ENCODE data around the gene TUBGCP5.
"Not testable (repeated sequence)": the region's sequence is repeated elsewhere in the genome, so short reads cannot be mapped to it uniquely, and the experiment has no call there.

Gene TUBGCP5

DNA sequence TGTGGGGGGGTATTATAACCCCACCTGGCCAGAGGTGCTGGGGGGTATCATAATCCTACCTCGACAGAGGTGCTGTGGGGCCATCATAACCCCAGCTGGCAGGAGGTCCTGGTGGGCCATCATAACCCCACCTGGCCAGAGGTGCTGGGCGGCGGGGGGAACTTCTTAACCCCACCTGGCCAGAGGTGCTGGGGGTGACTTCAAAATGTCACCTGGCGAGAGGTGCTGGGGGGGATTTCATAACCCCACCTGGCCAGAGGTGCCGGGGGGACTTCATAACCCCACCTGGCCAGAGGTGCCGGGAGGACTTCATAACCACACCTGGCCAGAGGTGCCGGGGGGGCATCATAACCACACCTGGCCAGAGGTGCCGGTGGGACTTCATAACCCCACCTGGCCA, 2.4 kb upstream of the TUBGCP5 start:
- DNase-seq (ENCODE audit: low read depth), result not testable (repeated sequence)

DNA sequence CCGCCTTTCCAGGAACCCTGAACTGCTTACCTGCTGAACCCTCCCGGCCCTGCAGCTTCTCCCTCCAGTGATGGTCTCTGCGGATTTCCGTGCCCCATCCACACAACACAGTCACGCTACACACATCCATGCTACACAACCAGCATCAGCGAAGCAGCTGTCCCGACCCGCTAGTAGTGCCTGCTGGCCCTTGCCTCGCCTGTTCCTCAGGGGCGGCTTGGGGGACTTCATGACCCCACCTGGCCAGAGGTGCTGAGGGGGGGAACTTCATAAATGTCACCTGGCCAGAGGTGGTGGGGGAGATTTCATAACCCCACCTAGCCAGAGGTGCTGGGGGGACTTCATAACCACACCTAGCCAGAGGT, 530 bp upstream of the TUBGCP5 start:
- DNase-seq (ENCODE audit: low read depth), result no peak

DNA sequence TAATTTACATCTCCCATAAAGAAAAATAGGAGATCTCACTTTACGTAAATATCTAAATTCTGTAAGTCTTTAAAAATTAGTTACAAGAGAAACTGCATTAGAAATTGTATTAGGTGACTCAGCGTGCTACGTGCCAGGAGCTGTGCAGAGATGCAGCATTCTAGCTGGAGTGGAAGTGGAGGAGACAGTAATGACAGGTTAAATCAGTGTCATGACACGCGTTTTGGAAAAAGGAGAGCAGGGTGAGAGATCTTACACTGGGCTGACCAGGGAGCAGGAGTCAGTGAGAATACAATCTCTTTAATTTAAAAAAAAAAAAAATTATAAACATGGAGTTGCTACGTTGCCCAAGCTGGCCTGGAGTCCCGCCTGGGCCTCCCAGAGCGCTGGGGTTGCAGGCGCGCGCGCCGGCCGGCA, 635 bp downstream of the TUBGCP5 start:
- peak; percentile 4 for DNase-seq (ENCODE audit: low read depth)

DNA sequence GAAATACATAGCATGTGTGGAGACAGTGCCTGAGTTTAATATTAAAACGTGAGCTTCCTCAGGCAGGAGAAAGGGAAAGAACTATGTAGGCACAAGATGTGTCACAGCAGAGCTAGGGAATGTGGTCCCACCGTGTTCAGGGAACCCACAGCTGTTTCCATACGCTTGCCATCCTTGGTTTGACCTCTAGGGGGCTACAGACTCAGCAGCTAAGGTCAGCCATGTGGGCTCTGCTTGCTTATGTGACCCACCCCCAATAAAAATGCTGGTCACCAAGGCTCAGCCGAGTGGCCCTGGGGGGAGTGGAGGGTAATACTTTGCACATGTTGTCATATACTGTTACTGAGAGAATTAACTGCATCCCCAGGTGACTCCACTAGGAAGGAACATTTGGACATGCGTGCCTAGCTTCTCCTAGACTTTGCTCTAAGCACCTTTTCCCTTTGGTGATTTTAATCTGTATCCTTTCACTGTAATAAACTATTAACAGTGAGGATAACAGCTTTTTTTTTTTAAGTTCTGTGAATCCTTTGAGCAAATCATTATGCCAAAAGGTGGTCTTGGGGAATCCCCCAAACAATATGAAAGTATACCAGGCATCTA, 3.3 kb downstream of the TUBGCP5 start:
- DNase-seq (ENCODE audit: low read depth), result peak; percentile 26

DNA sequence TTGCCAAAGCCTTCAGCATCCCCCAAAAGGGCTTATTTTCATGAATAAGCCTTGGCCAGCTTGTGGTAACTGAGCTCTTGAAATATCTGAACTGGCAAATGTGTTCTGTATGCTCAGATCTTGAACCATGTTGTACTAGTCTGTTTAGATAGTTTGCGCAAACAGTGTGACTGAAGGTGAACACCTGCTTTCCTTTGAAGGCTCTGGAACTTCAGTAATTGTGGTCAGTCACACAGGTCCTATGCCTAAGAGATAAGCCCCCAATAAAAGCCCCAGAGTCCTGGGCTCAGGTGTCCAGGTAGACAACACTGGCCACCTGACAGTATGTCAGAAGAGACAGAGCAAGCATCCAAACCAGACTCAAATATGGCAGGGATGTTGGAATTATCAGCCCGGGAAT, 5.4 kb downstream of the TUBGCP5 start:
- DNase-seq (ENCODE audit: low read depth), result no peak

DNA sequence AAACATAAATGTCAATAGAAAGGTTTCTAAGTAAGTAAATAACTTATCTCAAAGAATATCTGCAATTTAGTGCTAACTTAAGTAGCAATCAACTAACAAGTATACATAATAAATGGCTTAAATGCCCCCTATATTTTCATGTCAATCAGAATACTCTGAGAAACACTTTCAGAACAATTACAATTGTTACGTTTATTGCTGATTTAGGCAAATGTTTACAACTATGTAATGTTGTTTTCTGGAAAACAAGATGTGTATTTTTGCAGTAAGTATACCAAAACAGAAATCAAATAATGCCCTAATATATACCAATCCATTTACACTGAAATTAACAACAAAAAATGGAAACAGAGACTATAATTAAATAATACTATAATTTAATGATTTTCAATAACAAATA, 13.2 kb downstream of the TUBGCP5 start:
- DNase-seq (ENCODE audit: low read depth), result no peak

DNA sequence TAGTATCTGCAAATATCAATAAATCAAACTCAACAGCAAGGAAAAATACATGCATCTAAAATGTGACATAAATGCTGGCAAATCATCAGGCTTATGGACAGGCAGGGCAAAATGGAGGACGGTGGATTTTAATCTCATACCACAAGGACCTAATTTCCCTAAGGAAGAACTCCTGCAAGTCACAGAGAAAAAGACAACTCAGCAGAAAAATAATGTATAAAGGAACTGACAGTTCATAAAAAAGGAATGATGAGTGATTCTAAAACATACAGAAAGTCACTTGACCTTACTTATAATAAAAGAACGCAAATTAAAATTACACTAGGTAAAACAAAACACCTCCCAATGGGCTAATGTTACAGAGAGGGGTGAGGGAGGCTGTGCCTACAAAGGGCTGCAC, 17.2 kb downstream of the TUBGCP5 start:
- no peak for DNase-seq (ENCODE audit: low read depth)

DNA sequence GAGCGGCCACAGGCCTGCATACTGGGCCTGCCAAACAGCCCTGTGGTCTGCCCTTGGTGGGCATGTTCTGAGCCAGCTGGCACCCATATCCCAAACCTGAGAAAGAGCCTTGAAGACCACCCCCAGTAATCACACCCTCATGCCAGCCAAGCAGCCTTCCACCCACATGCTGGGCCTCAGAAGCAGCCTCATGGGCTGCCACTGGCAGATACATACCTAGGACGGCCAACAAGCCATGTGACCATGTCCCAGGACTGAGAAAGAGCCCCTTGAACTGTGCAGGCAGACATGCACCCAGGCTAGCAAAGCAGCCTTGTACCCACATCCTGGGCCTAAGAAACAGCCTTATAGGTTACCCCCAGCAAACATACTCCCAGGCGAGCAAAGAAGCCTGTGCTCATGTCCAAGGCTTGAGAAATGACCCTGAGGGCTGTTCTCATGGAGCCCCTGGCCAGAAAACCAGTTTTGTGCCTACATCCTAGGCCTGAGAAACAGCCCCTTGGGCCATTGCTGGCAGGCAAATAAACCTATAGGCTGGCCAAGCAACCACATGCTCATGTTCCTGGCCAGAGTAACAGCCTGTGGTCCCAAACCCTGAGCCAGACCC, 24.9 kb downstream of the TUBGCP5 start:
- no peak for DNase-seq (ENCODE audit: low read depth)

DNA sequence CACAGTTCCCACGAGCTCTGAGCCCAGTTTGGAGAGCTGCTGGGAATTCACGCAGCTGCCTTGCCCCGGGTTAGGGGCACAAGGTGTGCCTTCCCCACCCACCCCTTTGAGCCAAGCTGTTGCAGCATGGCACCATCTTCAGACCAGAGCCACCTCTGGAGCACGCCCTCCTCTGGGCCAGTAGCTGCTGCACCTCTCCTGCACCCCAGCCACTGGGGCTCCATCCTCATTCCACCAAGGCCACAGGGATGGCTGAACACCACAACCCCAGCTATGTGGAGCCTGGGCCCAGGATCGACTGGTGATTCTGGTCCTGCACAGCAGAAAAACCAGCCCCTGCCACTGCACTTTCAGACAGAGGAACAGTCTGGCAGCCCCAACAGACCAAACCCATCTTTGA, 25.7 kb downstream of the TUBGCP5 start:
- DNase-seq (ENCODE audit: low read depth), result no peak

DNA sequence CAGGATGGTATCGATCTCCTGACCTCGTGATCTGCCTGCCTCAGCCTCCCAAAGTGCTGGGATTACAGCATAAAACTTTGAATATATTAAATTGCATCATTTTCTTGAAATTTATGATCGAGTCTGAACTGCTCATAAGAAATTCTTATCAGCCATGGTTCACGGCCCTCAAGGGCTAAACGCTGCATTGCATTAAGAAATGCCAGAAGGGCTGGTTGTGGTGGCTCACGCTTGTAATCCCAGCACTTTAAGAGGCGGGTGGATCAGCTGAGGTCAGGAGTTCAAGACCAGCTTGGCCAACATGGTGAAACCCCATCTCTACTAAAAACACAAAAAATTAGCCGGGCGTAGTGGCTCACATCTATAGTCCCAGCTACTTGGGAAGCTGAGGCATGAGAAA, 26.8 kb downstream of the TUBGCP5 start:
- DNase-seq (ENCODE audit: low read depth), result not testable (repeated sequence)

DNA sequence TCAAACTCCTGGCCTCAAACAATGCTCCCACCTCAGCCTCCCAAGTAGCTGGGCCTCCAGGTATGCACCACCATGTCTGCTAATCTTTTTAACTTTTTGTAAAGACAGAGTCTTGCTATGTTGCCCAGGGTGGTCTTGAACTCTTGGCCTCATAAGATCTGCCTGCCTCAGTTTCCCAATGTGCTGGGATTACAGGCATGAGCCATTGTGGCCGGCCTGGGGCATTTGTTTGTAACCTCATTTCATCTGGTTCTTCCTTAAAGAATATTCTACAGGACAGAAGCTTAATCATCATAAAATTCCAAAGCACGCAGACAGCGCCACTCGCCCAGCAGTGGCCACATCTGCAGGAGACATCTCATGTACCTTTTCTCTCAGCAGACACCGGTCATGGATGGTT, 35.6 kb downstream of the TUBGCP5 start:
- no peak for DNase-seq (ENCODE audit: low read depth)

DNA sequence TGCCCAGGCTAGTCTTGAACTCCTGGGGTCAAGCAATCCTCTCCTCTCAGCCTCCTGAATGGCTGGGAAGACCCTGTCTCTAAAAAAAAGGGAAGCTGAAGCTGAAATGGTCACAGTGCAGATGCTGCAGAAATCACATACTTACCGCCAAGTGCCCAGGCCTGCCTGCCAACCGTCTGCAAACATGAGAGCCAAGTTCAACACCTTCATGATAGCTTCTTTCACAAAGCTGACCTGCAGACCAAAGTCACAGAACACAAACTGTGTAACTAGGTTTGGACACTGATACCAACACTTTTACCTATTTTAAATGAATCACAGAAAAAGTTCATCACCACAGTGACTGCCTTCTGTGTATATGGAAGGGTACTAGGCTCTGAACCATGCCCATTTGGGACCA, 36.4 kb downstream of the TUBGCP5 start:
- DNase-seq (ENCODE audit: low read depth), result no peak

DNA sequence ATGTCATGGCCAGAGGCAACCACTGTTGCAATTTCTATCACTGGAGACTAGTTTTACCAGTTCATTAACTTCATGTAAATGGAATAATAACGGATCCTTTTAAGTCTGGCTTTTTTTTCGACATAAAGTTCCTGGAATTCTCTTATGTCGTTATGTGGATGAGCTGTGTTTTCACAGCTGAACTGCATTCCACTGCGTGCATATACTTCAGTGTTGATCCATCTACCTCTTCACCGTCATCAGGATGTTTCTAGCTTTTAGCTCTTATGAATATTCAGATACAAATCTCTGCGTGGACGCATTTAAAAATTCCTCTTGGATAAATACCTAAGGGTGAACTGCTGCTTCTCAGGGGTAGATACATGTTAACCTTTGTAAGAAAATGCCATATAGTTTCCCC, 43.6 kb downstream of the TUBGCP5 start:
- no peak for DNase-seq (ENCODE audit: low read depth)

DNA sequence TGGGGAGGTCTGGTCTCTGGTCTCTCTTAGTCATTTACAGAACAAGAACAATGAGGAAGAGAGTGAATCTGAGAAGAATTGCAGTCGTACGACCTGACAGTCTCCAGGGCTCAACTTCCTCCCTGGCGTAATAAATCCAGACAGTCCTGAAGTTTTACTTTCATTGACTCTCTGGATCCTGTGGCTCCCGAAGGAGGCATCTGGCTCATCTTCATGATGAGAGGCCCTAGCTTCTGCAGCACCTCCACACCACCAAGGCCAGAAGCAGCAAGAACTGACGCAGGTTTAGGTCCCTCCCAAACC, 47.4 kb downstream of the TUBGCP5 start:
- DNase-seq (ENCODE audit: low read depth), result no peak

DNA sequence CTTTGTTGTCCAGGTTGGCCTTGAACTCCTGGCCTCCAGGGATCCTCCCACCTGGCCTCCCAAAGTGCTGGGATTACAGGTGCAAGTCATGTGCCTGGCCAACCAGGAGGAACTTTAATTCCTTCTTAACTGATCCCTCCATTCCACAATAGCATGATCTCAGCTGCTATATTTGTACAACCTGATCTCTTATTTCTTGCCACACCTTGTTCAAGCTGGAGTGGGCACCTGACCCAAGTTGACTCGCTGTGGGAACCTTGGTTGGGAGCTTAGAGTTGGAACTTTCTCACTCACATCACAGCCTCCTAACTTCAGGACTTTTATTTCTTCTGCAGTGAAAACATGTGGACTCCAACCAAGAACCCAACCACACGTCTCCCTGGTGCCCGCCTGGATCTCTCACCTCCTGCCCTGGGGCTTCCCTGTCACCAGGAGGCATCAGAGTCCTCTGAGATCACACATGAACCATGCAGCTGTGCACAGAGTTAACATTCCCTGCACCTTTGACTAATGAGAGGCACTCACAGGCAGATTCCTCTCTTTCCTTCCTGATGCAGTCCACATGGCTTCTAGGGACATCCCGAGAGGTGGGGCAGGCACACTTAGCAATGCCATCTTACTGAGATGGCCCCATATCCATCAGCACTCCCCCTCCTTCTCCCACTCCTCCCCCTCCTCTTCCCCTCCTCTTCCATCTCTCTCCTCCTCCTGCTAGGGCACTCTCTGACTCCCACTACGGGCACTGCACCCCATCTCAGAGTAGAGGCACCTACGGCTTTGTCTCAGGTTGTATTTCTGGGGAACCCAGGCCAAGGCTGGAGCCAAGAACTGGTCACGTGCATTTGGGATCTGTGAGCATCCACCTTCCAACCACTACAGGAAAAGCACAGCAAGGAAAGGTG, 49.5 kb downstream of the TUBGCP5 start:
- DNase-seq (ENCODE audit: low read depth), result no peak

DNA sequence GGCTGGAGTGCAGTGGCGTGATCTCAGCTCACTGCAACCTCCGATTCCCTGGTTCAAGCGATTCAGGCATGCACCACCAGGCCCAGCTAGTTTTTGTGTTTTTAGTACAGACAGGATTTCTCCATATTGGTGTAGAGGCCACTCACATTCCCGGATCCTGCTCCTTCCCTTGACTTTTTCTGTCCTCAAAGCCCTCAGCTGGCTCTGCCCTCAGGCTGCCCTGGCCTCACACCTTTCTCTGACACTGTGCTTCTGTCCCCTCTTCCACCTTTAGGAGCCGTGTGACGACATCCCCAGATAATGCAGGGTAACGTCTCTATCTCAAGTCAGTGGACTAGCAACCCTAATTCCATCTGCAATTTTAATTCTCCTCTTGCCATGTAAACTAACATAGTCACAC, 50.6 kb downstream of the TUBGCP5 start:
- no peak for DNase-seq (ENCODE audit: low read depth)

DNA sequence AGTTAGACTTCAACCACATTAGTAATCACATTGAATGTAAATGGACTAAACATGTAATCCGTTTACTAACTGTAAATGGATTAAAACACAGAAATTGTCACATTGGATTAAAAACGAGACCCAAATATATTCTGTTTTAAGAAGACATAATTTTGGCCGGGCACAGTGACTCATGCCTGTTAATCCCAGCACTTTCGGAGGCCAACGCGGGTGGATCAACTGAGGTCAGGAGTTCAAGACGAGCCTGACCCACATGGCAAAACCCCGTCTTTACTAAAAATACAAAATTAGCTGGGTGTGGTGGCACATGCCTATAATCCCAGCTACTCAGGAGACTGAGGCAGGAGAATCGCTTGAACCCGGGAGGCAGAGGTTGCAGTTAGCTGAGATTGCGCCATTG, 57.4 kb downstream of the TUBGCP5 start:
- DNase-seq (ENCODE audit: low read depth), result not testable (repeated sequence)

DNA sequence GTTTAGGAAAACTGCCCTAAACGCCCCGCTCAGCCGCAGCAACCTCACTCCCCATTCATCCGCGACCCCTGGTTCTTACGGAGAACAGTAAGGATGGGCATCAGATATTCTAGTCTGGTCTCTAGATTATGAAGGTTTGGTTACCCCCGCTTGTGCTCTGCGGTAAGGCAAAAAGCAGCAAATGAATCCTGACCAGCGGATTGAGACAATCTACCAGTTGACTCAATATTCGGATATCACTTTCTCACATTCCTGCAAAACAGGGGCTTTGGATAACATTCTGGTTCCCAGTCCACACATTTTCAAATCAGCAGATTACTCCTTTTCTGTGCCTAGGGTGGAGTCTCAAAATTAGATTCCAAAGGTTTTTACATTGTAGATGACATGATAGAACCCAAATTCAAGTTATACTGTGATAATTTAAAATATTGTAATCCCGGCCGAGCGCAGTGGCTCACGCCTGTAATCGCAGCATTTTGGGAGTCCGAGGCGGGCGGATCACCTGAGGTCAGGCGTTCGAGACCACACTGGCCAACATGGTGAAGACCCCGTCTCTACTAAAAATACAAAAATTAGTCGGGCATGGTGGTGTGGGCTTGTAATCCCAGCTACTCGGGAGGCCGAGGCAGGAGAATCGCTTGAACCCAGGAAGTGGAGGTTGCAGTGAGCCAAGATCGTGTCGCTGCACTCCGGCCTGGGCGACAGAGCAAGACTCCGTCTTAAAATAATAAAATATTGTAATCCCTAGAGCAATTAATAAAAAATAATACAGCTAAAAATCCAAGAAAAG, 58.1 kb downstream of the TUBGCP5 start:
- DNase-seq (ENCODE audit: low read depth), result no peak

DNA sequence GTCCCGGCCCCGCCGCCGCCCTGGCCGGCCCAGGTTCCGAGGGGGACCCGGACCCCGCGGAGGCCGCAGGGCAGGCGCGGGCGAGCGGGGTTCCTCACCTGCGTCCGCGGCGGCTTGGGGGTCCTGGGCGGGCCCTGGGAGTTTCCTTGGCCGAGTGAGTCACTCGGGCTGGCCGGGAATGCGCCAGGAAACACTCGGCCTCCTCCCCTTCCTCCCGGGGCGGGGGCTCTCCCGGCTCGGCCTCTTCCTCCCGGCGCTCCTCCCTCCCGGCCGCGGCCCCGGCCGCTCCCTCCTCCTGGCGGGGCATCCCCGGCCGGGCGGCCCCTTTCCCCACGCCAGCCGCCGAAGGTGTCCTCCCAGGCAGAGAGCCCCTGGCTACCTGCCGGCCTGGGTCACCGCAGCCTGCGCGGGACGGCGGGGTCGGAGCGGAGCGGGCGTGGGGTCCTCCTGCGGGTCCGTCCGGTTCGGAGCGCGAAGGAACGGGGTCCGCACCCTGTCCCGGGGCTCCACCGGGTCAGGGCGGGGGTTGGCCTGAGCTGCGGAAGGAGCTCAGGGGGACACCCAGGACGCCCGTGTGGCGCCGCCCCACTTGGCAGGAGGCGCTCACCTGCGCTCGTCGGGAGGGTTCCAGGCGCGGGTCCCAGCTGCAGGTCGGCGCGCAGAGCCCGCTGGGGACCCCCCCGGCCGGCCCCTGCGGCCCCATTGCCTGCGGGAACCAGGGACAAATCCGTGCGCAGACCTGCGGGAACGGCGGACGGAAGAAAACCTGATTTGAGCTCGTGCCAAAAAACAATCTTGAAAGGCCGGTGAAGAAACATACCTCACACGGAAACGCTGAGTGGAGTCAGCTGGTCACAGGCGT, 58.9 kb downstream of the TUBGCP5 start, which contains the start of gene CYFIP1:
Gene CYFIP1 (minus strand): TSS at position 180 of the 862 bp plus-strand sequence. CDS start 33,083 bp downstream, outside the sequence.
- DNase-seq (ENCODE audit: low read depth), result no peak

DNA sequence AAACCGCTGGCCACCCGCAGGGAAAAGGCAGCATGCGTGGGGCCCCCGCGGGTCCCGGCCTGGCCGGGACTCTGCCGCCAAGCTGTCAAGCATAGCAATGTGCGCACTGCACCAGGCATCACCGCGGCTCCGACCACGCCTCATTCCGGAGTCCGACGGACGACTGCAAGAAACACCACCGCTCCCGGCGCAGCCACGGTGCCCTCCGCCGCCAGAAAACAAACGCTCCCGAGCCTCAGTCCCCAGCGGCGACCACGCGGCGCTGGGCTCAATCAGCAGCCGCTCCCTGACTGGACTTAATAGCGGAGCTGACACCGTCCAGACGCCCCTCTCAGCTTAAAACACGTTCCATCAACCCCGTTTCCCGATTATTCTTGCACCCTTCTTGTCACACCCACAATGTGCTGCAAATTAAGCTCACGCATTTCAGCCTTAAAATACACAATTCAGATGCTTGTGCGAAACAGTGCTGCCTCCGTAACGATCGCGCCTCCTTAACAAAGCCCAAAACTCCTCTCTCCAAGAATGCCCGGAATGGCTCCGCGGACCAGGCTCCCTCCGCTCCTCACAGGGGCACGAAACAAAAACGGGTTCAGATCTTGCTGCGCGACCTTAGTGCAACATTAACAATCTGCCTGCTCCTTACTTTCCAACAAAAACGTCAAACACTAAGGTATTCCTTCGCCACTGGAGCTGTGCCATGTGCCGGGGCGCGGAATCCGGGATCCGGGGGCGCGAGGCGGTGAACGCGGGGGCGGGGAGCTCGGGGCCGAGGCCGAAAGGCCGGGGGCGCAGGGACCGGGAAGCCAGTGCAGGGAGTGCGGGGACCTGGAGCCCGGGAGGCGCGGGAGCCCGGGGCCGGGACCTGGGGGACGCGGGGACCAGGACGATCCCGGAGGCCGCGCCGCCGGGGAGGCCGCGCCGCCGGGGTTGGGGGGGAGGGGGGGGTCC, 59.9 kb downstream of the TUBGCP5 start:
- no peak for DNase-seq (ENCODE audit: low read depth)
